Heart right ventricle (tissue), 16 donors: ENCODE data around the gene TMEM150C. TPM values are rescaled to one million over a fixed set of nuclear protein-coding genes. Genes with fewer than 3 reads are reported as not detected.

Experiments used
- ATAC-seq, 8 donors: fragments of 200-7000 bp; cut with Tn5 transposase; one replicate each; pipeline ENCODE4 v1.9.1; 2020; ENCODE audit warnings: mild to moderate bottlenecking in 8 of 8, moderate library complexity in 8 of 8, moderate number of reproducible peaks in 1 of 8
- DNase-seq, 2 donors: peaks; one replicate each; pipeline ENCODE4 v3.0.0-alpha.2; 2020
- H3K27ac ChIP-seq, 10 donors: fragments of 200-600 bp; sonication (generic) in 2 of 10; one replicate each; pipeline versions ENCODE4 v1.5.0 to v1.8.0; 2020 to 2022; ENCODE audit warnings: mild to moderate bottlenecking in 3 of 10
- H3K27me3 ChIP-seq, 7 donors: fragments of 200-600 bp; one replicate each; pipeline ENCODE4 v1.8.0; 2021 to 2022; ENCODE audit warnings: mild to moderate bottlenecking in 2 of 7
- H3K36me3 ChIP-seq, 9 donors: fragments of 200-600 bp; sonication (generic) in 1 of 9; one replicate each; pipeline versions ENCODE4 v1.5.0 to v1.8.0; 2020 to 2022; ENCODE audit warnings: mild to moderate bottlenecking in 2 of 9
- H3K4me1 ChIP-seq, 9 donors: fragments of 200-600 bp; sonication (generic) in 1 of 9; one replicate each; pipeline versions ENCODE4 v1.5.0 to v1.8.0; 2020 to 2022; ENCODE audit warnings: mild to moderate bottlenecking in 4 of 9
- H3K4me3 ChIP-seq, 10 donors: fragments of 200-600 bp; sonication (generic) in 2 of 10; one replicate each; pipeline versions ENCODE4 v1.5.0 to v1.8.0; 2020 to 2022; ENCODE audit warnings: mild to moderate bottlenecking in 7 of 10, moderate library complexity in 2 of 10
- H3K9me3 ChIP-seq, 11 donors: fragments of 200-600 bp in 10 of 11; sonication (generic) in 2 of 11; one replicate each; pipeline versions ENCODE4 v1.5.0 to v1.8.0; 2013 to 2022; ENCODE audit warnings: mild to moderate bottlenecking in 2 of 11, control low read depth in 1 of 11, moderate library complexity in 1 of 11
- WGBS, 2 donors: extraction: QIAGEN DNeasy Blood & Tissue Kit; methylation state at CpG; one replicate each; pipeline ENCODE4 v1.1.7; 2013; ENCODE audit warnings: inconsistent platforms in 1 of 2; 5-methylcytosine and 5-hydroxymethylcytosine counted together
- intact Hi-C, 10 donors: fragments of 100-400 bp; cut with DNase I; formaldehyde crosslinking; loops; one replicate each; pipeline versions ENCODE4 v1.11.1 to v1.14.2; 2022
- polyA plus RNA-seq, 2 donors: library from polyadenylated mRNA; stranded (reverse); fragments of 200-250 nt; gene quantifications; one replicate each; pipeline ENCODE4 v1.2.3, GENCODE V29; 2013
- total RNA-seq, 10 donors: library from RNA; stranded (reverse); fragmentation: NEBNext Ultra II Directional in 3 of 10; extraction: Animal tissue kit (Norgen Biotek cat#: 25700) in 3 of 10; gene quantifications; one replicate each; pipeline versions ENCODE4 v1.2.1 to v1.2.4, GENCODE V29; 2021 to 2023
- TF ChIP-seq, protein P1 (sequence below), 9 donors: fragments of 200-600 bp; sonication (generic) in 2 of 9; IDR thresholded peaks; one replicate each; pipeline versions ENCODE4 v1.5.0 to v1.8.0; 2021 to 2022; ENCODE audit warnings: antibody characterized with exemption in 9 of 9, mild to moderate bottlenecking in 5 of 9, moderate library complexity in 1 of 9
- donor health status: Arrhythmogenic right ventricular cardiomyopathy.
- donor health status: ischemic (EF 13 %, LVEDD 7.1; RV severe dilation, severe dysfunction).
- donor health status: healthy with polysubstance abuse.
- donor health status: DM: no; HTN: yes; CAD: no.
- donor health status: DM: no; HTN: no; CAD: no.
- donor health status: ischemic (EF 25% LVEDD 6.9; RV normal size, moderate dysfunction).
- donor health status: ischemic (EF 25% LVEDD 5.7; RV mildly dilated, moderate dysfunction).
- donor health status: healthy.
- donor health status: DM: yes; HTN: yes; CAD: no.
- donor health status: Ischemic cardiomyopathy.
- donor health status: ischemic (EF 35%, LVEDD 5.7; RV mildly dilated, moderate dysfunction).
- donor health status: nonischemic (EF 11% LVEDD 7.7; RV severe dilation, severe dysfunction).
- donor health status: DM: yes; HTN: yes; CAD: no.
- donor health status: PGD.
- donor health status: ischemic (EF 29% LVEDD 5.4; RV normal size, mild dysfunction).
- donor health status: nonischemic (EF 23%, LVEDD 6.1; RV moderate dilation, normal function).

TMEM150C gene
- total and polyA plus RNA-seq, 12 donors: 6.5 to 22.7 (median 12.6) TPM

DNA sequence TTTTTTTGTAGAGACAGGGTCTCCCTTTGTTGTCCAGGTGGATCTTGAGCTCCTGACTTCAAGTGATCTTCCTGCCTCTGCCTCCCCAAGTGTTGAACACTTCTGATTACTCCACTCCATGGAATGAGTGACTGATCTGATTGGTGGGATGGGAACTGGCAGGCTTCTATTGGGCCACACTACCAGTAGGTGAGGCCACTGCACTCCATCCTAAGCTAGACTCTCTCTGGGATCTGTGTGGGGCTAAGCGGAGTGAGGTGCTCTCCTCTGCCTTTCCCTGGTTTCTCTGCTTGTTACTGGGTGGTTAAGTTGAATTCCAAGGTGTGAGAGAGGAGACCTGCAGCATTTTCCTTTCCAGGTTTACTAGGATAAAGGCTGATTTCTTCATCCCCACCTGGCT is 72.7 kb downstream of the TMEM150C start:
- DNase-seq (no peak), ATAC-seq (no peak)
- H3K36me3 ChIP-seq: peaks cover 0 to 29% (median 0%) of the 10 kb centered on the region in 9 donors
- H3K27ac ChIP-seq: no peak overlapping the region
- no peak overlapping the region for H3K4me3 ChIP-seq
- H3K9me3 ChIP-seq: no peaks in the 10 kb centered on the region
- H3K4me1 ChIP-seq: peaks cover 0 to 7% (median 0%) of the 10 kb centered on the region in 9 donors
- intact Hi-C loops: no loop called here
- no peaks in the 10 kb centered on the region for H3K27me3 ChIP-seq
- 98 to 100% methylated on average over 1 of the region's 1 CpG for WGBS, 2 donors
- TF ChIP-seq, protein P1, sequence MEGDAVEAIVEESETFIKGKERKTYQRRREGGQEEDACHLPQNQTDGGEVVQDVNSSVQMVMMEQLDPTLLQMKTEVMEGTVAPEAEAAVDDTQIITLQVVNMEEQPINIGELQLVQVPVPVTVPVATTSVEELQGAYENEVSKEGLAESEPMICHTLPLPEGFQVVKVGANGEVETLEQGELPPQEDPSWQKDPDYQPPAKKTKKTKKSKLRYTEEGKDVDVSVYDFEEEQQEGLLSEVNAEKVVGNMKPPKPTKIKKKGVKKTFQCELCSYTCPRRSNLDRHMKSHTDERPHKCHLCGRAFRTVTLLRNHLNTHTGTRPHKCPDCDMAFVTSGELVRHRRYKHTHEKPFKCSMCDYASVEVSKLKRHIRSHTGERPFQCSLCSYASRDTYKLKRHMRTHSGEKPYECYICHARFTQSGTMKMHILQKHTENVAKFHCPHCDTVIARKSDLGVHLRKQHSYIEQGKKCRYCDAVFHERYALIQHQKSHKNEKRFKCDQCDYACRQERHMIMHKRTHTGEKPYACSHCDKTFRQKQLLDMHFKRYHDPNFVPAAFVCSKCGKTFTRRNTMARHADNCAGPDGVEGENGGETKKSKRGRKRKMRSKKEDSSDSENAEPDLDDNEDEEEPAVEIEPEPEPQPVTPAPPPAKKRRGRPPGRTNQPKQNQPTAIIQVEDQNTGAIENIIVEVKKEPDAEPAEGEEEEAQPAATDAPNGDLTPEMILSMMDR (IDR thresholded peaks at IDR 0.05): no peak

DNA sequence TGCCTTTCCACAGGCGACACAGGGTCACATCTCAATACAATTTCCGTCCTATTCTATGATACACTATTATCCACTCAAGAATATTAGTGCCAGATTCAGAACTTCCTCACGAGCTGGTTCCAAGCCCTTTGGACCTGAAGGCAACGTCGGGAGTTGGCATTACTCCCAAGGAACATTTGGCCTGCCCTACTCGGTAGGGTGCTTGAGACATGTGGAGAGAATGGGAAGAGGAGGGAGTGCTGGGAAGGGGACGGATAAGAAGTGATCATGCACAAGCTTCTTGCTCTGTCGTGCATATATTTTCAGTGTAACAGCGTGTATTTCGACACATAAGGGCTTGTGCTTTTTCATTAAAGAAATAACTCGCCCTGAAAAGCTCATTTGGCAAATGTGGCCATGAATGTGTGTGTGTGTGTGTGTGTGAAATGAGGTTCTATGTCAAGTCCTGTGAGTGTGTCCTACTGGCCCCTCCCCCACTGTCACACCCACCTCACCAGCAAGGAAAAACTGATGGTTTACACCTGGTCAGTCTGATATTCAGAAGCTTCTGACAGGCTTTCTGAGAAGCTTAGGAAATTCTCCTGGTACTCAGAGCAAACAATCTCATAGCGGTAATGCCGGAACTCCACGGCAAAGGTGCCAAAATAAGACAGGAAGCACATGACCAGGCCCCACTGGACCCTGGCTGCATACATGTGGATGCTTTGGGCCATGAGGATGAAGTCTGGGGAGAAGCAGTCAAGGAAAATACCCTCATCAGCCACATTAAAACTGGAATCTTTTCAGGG is 76.6 kb downstream of the TMEM150C start:
- H3K4me3 ChIP-seq: no peak overlapping the region
- ATAC-seq: peak; percentile 44 to 81 (median 64)
- intact Hi-C loops: no loop called here
- H3K27me3 ChIP-seq: no peaks in the 10 kb centered on the region
- H3K27ac ChIP-seq: peak overlapping the region in 1 of 10 donors; percentile 20
- WGBS, 2 donors: 58 to 68% methylated on average over 14 of the region's 14 CpGs
- peaks cover 0 to 18% (median 0%) of the 10 kb centered on the region in 9 donors for H3K36me3 ChIP-seq
- peaks cover 0 to 7% (median 0%) of the 10 kb centered on the region in 9 donors for H3K4me1 ChIP-seq
- peak in 1 of 2 donors; percentile 20 for DNase-seq
- no peaks in the 10 kb centered on the region for H3K9me3 ChIP-seq
- TF ChIP-seq, protein P1 (IDR thresholded peaks at IDR 0.05): no peak

DNA sequence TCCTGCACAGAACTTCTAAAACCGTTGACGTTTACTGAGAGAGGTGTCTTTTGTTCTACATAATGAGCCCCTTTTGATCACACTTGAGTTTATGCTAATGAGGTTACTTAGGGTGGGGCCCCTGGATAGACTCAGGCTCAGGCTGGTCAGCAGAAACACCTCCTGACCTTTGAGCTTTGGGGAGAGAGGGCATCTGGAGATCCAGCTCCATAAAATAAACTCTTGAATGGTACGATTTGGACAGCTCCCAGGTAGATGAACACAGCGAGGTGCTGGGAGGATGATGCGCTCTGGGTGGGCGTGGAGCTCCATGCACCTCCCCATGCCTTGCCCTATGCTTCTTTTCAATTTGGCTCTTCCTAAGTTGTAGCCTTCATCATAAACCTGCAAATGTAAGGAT is 79.4 kb downstream of the TMEM150C start:
- H3K36me3 ChIP-seq: no peaks in the 10 kb centered on the region
- intact Hi-C loops: no loop called here
- TF ChIP-seq, protein P1 (IDR thresholded peaks at IDR 0.05): no peak
- H3K4me3 ChIP-seq: no peak overlapping the region
- ATAC-seq (no peak), DNase-seq (no peak)
- no peaks in the 10 kb centered on the region for H3K9me3 ChIP-seq
- H3K27me3 ChIP-seq: no peaks in the 10 kb centered on the region
- no peak overlapping the region for H3K27ac ChIP-seq
- 77 to 87% methylated on average over 6 of the region's 6 CpGs for WGBS, 2 donors
- H3K4me1 ChIP-seq: peaks cover 0 to 7% (median 0%) of the 10 kb centered on the region in 9 donors

DNA sequence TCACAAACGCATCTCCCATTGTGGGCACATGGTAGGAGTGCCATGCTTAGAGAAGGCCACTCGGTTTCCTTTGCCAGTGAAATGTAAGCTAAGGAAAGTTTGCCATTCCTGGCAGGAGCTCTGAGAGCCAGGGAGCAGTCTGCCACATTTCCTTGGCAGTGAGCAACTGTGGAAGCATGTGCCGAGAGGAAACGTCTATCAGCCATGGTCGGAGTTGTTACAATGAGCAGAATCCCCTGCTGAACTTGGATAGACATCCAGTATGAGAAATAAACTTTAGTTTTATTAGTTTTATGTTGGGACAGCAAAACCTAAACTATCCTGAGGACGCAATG is 80.3 kb downstream of the TMEM150C start:
- H3K36me3 ChIP-seq: no peaks in the 10 kb centered on the region
- no peak overlapping the region for H3K4me3 ChIP-seq
- TF ChIP-seq, protein P1 (IDR thresholded peaks at IDR 0.05): no peak
- 68 to 73% methylated on average over 6 of the region's 6 CpGs for WGBS, 2 donors
- DNase-seq (no peak), ATAC-seq (peak in 1 of 8 donors; percentile 24)
- no peaks in the 10 kb centered on the region for H3K27me3 ChIP-seq
- H3K4me1 ChIP-seq: peaks cover 0 to 7% (median 0%) of the 10 kb centered on the region in 9 donors
- H3K9me3 ChIP-seq: no peaks in the 10 kb centered on the region
- intact Hi-C loops: no loop called here
- no peak overlapping the region for H3K27ac ChIP-seq
